ENCODE measurements around the gene MBOAT2.
"Not testable (repeated sequence)": the region's sequence is repeated elsewhere in the genome, so short reads cannot be mapped to it uniquely, and the experiment has no call there.

The MBOAT2 gene

GRCh38 chr2:8987410-8987809, 16.1 kb downstream of the MBOAT2 start:
- no peak for DNase-seq

- DNase-seq = no peak
Measured at GRCh38 chr2:8986327-8986976, 17.0 kb downstream of the MBOAT2 start.

DNA sequence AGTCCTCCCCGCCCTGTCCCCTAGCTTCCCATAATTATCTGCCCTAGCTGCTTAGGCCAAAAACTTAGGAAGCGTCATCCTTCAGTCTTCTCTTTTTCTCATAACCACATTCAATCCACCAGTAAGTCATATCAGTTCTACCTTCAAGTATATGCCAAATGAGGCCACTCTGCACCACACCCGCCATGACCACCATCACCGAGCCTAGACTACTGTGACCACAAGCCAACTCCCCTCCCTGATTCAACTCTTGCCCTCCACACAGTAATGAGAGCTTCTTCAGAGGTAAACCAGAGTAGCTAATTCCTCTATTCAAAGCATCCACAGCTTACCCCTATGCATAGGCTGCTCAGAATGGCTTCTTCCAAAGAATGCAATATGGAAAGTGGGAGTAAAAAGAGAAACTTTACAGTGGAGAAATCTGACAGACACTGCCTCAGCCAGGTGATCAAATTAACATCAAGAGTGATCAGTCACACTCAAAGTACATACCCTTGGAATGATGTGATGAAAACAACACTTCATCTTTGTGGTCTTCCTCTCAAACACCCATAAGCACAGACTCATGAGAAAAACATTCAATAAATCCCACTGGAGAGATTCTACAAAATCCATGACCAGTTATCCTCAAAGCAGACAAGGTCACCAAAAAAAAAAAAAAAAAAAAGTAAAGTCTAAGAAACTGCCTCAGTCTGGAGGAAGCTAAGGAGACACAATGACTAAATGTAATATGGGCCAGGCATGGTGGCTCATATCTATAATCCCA, 17.7 kb downstream of the MBOAT2 start:
- DNase-seq = no peak

- no peak for DNase-seq
Measured at GRCh38 chr2:8984855-8985254, 18.6 kb downstream of the MBOAT2 start.

DNA sequence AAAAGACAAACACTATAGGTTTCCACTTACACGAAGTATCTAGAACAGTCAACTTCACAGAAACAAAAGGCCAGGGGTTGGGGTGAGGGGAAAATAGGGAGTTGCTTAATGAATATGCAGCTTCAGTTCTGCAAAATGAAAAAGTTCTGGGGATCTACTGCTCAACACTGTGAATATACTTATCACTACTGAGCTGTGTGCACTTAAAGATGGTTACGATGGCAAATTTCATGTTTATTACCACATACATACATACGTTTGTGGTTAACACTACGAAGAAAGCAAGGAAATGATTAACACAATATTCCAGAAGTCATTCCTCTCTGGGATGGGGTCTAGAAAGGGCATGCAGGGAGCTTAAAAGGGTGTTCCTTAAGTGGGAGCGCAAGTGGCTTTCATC, 19.3 kb downstream of the MBOAT2 start:
- no peak for DNase-seq

- no peak for DNase-seq
Measured at GRCh38 chr2:8983571-8983970, 19.9 kb downstream of the MBOAT2 start.

- no peak for DNase-seq
Measured at GRCh38 chr2:8981876-8982275, 21.6 kb downstream of the MBOAT2 start.

DNA sequence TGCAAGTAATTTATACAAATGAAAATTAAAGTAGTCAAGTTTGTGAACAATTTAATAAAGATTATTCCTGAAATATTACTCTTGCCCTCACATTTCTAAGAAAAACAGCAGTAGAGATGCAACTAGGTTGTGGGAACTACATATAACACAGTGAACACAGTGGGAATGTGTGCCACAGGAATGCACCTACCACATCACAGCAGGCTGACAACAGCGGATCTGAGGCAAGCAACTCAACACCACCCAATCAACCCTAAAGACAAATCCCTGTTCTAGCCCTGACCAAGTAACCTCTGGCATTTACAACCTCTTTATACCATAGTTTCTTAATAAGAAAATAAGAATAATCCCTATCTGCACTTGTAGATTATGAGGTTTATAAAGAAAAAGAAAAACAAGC, 23.4 kb downstream of the MBOAT2 start:
- DNase-seq = no peak

- no peak for DNase-seq
Measured at GRCh38 chr2:8977758-8978157, 25.7 kb downstream of the MBOAT2 start.

GRCh38 chr2:8976442-8977259, 26.8 kb downstream of the MBOAT2 start:
- no peak for DNase-seq

- DNase-seq = no peak
Measured at GRCh38 chr2:8974016-8974415, 29.5 kb downstream of the MBOAT2 start.

DNA sequence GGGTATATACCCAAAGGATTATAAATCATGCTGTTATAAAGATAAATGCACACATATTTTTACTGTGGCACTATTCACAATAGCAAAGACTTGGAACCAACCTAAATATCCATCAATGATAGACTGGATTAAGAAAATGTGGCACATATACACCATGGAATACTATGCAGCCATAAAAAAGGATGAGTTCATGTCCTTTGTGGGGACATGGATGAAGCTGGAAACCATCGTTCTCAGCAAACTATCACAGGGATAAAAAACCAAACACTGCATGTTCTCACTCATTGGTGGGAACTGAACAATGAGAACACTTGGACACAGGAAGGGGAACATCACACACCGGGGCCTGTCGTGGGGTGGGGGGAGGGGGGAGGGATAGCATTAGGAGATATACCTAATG, 30.5 kb downstream of the MBOAT2 start:
- DNase-seq = not testable (repeated sequence)

GRCh38 chr2:8972535-8972934, 30.9 kb downstream of the MBOAT2 start:
- not testable (repeated sequence) for DNase-seq

DNA sequence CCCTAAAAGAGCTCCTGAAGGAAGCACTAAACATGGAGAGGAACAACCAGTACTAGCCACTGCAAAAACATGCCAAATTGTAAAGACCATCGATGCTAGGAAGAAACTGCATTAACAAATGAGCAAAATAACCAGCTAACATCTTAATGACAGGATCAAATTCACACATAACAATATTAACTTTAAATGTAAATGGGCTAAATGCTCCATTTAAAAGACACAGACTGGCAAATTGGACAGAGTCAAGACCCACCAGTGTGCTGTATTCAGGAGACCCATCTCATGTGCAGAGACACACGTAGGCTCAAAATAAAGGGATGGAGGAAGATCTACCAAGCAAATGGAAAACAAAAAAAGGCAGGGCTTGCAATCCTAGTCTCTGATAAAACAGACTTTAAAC, 34.1 kb downstream of the MBOAT2 start:
- not testable (repeated sequence) for DNase-seq

DNA sequence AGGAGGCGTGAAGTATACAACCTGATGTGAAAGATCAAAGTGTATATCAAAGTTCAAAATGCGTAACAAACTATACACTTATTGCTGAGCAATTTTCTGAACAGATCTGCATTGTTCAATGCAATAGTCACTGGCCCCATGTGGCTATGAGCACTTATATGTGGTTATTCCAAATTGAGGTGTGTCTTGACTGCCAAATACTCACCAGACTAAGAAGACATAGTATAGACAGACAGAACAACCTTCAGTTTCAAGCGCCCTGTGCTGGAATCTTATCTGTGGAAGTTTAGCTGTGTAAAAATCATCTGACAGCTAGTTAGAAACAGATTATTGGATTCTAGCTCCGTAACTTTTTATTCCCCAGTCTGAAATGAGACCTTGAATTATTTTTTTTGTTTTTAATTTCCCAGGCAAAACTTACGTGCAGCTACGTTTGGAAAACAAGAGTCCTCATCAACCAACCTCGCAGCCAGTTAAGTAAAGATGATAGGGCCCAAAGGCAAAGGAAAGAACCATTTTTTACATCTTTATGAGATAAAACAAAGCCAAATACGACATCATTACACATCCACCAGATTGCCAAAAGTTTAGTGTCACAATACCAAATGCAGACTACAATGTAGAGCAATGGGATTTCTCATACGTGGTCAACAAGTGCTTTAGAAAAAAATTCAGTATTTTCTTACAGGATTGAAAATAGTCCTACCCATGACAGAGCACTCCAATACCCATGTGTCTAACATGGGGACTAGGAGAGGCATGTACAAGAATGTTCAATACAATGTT, 37.2 kb downstream of the MBOAT2 start:
- no peak for DNase-seq

- DNase-seq = no peak
Measured at GRCh38 chr2:8965216-8965969, 38.1 kb downstream of the MBOAT2 start.

DNA sequence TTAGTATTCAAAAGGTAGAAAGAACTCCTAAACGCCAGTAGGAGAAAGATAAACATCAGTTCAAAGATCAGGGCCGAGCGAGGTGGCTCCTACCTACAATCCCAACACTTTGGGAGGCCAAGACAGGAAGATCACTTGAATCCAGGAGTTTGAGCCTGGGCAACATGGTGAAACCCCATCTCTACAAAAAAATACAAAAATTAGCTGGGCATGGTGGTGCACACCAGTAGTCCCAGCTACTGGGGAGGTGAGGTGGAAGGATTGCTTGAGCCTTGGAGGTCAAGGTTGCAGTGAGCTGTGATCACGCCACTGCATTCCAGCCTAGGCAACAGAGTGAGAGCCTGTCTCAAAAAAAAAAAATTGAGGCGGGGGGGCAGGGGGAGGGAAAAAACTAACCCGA, 40.6 kb downstream of the MBOAT2 start:
- no peak for DNase-seq

- DNase-seq = no peak
Measured at GRCh38 chr2:8957628-8958027, 45.9 kb downstream of the MBOAT2 start.

DNA sequence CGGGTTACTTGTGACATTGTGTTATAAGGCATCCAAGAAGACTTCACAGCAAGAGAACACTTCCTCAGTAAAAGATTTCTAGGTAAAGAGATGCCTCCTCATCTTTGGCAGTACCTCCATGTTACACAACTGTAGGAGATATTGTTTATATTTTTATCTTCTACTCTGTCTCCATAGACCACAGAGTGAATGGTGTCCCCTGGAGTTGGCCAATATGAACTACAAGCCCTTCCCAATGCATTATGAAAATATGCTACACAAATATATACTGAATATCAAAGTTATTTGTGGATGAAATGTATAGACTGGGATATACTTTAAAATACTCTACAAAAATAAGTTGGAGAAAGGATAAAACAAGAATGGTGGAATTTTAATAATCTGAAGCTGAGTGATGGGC, 46.7 kb downstream of the MBOAT2 start:
- DNase-seq = no peak

- DNase-seq = no peak
Measured at GRCh38 chr2:8954990-8955389, 48.5 kb downstream of the MBOAT2 start.

DNA sequence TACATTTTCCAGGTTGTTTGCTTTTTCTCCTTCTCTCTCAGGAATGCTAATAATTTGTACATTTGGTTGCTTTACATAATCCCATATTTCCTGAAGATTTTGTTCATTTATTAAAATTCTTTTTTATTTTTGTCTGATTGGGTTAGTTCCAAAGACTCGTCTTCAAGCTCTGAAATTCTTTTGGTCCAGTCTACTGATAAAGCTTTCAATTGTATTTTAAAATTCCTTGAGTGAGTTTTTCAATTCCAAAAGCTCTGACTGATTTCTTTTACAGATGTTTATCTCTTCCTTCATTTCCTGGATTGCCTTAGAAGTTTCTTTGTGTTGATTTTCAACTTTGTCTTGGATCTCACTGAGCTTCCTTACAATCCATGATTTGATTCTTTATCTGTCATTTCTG, 50.0 kb downstream of the MBOAT2 start:
- DNase-seq = no peak

DNA sequence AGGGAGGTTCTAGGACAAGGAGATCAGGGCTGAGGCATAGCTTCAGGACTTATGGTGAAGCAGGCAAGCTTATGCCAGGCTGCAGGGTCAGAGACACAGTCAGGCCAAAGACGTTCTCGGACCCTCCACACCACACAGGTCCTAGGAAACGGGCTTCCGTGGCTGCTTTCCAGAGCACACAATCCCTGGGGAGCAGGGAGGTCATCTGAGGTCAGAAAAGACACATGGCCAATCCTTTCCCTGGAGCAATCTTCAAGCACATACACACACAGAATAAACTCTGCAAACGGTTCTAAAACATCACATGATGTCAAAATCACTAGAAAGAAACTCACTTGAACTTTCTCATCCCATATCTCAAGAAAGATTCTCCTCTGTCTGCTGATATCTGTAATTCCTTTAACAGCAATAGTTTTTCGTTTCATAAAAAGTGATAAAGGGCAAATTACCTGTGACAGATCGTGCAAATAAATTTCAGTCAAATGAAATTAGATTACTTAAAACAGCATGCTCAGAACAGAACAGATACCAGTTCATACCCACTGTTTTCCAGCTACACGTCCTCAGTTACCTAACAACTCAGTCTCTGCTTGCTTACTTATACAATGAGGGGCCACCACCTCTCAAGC, 63.9 kb downstream of the MBOAT2 start:
- DNase-seq = no peak

Measured in activated effector memory CD4-positive, alpha-beta T cell treated with Interleukin-2 at 50 U/mL for 16 hours (primary cell).